Fibroblast of pulmonary artery (primary cell): ENCODE results near the gene ARHGEF7.
"Not testable (repeated sequence)": the region's sequence is repeated elsewhere in the genome, so short reads cannot be mapped to it uniquely, and the experiment has no call there.

Experiments
- DNase-seq: peaks from one replicate; pipeline ENCODE4 v3.0.0-alpha.2; 2010; ENCODE audit warnings: low read depth
- H3K4me3 ChIP-seq: replicated peaks from 2 replicates; pipeline ENCODE4 v1.5.1; 2011; ENCODE audit warnings: low read depth, mild to moderate bottlenecking, control low read depth, low read length, moderate library complexity
- TF ChIP-seq, protein P1 (sequence below): IDR thresholded peaks from 2 replicates; pipeline ENCODE4 v1.5.1; 2011; ENCODE audit warnings: mild to moderate bottlenecking, control low read depth, low read length, inconsistent platforms; ENCODE audit errors: missing control alignments

ARHGEF7 gene

DNA sequence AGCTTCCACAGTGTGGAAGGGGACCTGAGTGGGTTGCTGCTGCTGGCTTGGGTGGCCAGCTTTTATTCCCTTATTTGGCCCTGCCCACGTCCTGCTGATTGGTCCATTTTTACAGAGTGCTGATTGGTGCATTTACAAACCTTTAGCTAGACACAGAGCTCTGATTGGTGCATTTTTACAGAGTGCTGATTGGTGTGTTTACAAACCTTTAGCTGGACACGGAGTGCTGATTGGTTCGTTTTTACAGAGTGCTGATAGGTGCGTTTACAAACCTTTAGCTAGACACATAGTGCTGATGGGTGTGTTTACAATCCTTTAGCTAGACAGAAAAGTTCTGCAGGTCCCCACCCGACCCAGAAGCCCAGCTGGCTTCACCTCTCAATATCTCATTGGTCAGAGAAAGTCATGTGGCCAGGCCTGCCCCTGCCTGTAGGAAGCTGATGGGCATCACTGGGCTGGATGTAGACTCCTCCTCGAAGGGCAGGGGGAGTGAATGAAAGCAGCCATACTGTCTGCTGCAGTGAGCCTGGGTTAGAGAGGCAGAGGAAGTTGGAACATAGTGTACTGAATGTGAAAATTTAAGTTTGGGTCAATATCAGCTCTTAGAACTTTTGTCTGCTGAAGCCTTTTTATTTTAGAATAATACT lies 83.7 kb downstream of the ARHGEF7 start:
- not testable (repeated sequence) for H3K4me3 ChIP-seq, DNase-seq

DNA sequence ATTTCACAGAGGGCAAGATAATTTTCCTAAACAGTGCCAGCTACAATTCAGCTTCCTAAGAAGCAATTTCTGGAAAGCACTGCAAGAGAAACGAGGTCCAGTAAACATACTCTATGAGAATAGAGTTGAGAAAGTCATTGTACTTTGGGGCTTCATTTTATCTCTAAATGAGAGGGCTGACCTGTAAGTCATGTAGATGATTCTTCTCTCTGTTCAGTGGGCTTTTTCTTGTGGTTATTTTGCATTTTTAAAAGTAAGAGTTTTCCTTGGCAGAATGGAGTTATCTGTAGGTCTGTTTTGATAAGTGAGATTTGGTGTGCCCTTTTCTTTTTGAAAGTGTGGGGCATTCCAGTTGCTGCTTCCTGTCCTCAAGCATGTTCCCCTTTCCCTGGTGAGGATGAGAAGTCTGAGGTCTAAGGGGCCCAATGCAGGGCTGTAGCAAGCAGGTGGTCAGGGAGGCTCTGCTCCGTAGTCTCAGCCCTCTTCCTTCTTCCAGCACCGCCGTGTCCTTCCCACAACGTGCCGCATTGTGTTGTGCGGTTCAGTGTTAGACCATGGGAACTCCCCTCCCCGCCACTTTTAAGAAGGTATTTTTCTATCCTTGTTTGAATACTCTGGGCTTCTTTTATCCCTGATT lies 86.3 kb downstream of the ARHGEF7 start:
- H3K4me3 ChIP-seq: no peak overlapping the region
- DNase-seq: no peak
- TF ChIP-seq, protein P1, sequence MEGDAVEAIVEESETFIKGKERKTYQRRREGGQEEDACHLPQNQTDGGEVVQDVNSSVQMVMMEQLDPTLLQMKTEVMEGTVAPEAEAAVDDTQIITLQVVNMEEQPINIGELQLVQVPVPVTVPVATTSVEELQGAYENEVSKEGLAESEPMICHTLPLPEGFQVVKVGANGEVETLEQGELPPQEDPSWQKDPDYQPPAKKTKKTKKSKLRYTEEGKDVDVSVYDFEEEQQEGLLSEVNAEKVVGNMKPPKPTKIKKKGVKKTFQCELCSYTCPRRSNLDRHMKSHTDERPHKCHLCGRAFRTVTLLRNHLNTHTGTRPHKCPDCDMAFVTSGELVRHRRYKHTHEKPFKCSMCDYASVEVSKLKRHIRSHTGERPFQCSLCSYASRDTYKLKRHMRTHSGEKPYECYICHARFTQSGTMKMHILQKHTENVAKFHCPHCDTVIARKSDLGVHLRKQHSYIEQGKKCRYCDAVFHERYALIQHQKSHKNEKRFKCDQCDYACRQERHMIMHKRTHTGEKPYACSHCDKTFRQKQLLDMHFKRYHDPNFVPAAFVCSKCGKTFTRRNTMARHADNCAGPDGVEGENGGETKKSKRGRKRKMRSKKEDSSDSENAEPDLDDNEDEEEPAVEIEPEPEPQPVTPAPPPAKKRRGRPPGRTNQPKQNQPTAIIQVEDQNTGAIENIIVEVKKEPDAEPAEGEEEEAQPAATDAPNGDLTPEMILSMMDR: no peak

DNA sequence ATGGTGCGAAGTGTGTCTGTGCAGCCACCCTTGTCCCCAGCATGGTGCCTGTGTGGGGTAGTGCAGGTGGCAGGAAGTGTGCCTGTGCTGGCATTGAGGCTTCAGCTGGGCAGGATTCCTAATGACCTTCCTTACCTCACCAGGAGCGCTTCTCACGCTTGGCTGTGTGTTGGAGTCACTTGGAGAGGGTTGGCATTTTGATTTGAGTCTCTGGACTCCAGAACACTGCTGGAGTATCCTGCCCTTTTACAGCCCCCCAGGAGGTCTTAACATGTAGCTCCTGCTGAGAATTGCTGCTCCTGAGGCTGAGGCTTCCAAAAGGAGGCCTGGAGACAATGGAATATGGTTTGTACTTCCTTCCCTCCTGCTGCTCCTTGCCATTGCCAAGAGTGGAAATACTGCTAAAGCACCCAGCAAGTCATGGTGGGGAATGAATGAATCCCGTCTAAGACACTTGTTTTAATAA lies 87.1 kb downstream of the ARHGEF7 start:
- H3K4me3 ChIP-seq: no peak overlapping the region
- DNase-seq: peak; percentile 49
- TF ChIP-seq, protein P1: no peak

DNA sequence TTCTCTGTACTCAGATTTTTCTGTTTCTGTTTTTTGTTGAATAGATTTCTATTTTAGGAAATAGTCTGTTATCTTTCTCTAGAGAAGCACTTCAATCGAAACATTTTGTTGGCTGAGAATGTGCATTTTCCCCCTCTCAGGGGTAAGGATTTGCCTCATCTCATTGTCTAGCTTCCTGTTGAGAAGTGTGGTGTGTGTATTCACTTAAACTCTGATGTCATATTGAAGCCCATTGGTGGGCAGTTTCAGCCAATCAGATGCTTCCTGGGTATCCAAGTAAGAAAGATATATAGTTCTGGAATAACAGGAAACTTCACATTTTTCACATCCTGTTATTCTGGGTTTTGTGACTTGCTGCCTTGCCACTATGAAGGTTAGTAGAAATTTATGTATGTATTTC lies 87.6 kb downstream of the ARHGEF7 start:
- TF ChIP-seq, protein P1: no peak
- peak; percentile 99 for DNase-seq
- H3K4me3 ChIP-seq: peak overlapping the region; percentile 69

DNA sequence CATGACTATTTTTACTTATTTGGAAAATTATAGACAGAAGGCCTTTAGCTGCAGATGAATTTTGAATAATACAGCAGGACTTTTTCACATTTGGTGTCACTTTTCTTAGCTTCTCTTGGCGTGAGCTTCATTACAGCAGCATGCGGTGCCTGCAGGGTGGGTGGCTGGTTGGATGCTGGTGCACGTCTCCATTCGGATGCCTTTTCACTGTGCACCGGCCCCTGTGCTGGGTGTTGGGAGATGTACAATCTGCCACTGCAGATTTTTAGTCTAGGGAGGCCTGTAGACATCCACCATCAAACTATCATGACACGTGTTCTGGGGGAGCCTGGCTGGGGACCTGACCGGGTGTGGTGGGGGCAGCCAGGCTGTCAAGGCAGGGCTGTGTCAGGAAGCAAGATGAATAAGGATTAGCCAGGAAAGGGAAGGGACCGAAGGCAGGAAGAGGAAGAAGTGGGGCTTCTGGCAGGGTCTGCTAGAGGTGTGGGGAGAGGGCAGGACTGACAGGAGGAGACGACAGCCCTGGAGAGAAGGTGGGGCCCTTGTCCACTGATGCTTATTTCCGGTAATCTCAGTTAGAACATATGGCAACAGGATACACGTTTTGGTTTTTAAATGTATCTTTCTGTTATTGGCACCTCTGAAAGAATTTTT lies 88.8 kb downstream of the ARHGEF7 start:
- DNase-seq: no peak
- TF ChIP-seq, protein P1: no peak
- peak overlapping the region; percentile 69 for H3K4me3 ChIP-seq

DNA sequence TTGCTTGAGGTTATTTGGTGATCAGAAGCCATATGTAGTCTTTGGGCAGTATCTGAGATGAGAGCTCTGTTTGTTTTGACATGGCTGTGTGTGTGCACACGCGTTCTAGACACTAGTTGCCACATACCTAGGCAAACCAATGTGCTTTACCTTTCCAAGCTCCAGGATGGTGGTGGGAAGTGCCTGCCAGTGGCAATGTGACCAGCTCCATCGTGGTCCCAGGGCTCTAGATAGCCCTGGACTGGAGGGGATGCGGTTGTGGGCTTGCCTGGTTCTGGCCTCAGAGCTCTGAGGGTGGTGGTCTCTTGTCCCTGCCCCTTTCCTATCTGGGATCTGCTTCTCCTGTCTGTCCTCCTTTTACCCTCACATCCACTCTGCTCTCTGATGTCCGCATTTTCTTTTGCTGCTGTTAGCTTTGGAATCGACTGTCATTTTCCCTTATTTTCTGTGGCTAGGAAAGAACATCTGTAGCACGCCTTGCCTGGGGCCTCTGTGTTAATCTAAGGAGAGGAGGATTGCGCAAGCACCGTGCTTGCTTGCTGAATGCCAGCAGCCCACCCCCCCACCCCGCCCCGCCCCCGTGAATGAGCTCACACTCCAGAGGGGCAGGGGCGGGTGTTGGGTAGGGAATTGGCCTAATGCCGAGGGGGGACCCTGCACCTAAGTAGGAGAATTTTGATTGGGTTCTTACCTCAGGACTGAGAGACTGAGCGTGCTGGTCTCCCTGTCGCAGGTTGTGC lies 89.5 kb downstream of the ARHGEF7 start:
- peak overlapping the region; percentile 69 for H3K4me3 ChIP-seq
- peak; percentile 86 for DNase-seq
- TF ChIP-seq, protein P1: no peak

DNA sequence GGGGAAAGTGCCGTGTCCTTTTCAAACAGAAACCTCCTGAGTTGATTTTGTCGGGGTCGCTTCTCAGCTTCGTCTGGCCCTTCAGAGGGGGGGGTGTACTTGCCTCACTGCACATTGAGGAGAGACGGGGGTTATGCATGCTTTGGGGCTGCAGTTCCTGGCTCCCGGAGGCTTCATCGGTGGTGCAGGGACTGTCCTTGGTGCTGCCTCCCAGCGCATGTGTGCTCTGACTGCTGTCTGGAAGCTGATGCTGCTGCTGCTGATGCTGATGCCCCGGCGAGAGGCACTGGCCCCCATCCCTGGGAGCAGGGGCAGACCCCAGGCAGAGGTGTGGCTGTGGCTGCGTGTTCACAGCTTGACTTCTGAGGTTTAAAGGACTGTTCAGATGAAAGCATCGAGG lies 91.0 kb downstream of the ARHGEF7 start:
- DNase-seq: no peak
- H3K4me3 ChIP-seq: no peak overlapping the region
- TF ChIP-seq, protein P1: no peak
